HG03457 (cell line): ENCODE measurements around the gene SUPT20H.
"Not testable (repeated sequence)": the region's sequence is repeated elsewhere in the genome, so short reads cannot be mapped to it uniquely, and the experiment has no call there.

Experiments
- ATAC-seq: cut with Tn5 transposase; IDR thresholded peaks from one replicate; pipeline ENCODE4 v1.9.1; 2021; ENCODE audit warnings: moderate number of reproducible peaks; ENCODE audit not compliant: unreplicated experiment

Gene SUPT20H

DNA sequence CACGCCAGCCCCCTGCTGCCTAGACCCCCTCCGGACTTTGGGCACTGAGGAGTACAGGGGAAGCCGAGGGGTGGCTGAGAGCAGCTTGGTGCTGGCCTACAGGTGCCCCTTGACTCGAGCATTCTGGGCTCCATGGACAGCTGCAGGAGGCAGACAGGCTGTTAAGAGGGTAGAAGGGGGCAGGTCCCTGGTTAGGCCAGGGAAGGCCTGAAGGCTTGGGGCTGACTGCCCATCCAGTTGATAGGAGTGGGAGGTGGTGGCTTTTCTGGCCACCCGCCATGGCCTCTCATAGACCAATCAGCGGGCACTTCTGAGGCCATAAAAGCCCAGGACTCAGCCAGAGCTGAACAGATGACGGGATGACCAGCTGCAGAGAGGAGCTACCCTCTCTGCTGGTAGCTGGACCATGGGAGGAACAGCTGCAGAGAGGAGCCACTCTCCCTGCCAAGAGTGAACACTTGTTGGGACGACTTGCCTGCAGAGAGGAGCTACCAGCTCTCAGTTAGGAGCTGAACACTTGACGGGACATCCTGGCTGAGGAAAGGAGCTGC lies 10.7 kb upstream of the SUPT20H start:
- ATAC-seq: no peak

DNA sequence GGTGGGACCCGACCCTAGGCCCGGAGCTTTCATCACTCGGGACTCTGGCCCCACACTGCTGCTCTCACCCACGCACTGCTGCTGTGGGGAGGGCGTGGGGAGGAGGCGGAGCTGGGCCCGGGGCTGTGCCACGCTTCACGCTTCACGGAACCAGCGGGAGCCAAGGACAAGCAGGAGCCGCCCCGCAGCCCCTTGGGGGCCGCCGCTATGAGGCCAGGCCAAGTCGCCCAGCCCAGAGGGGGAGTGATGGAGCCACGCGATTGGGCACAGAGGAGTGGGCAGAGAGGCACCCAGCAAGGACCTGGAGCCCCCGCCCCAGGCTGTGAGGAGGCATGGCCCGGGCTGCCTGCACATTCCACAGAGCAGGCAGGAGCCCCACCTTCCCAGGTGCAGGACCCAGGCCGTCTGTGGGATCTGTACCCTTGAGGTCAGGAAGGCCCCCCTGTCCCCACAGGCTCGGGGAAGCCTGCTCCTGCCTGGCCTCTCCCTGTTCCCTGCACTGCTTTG lies 10.2 kb upstream of the SUPT20H start:
- no peak for ATAC-seq

DNA sequence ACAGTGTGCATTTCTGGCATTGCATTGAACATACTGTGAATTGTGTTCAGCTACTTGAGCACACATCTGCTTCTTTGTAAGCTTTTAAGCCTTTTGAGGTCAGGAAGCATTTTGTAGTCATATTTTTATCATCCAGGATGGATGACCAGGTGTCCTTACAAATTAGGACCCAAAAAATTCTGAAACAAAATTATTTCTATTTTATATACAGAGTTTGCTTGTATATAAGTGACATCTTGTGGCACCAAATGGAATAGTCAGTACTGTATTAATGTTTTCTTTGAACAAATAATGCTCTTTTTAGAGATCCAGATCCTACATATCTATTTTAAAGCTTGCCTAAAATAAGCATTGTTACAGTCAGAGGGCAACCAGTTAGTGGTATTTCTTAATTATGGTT lies 9.5 kb upstream of the SUPT20H start:
- ATAC-seq: no peak

DNA sequence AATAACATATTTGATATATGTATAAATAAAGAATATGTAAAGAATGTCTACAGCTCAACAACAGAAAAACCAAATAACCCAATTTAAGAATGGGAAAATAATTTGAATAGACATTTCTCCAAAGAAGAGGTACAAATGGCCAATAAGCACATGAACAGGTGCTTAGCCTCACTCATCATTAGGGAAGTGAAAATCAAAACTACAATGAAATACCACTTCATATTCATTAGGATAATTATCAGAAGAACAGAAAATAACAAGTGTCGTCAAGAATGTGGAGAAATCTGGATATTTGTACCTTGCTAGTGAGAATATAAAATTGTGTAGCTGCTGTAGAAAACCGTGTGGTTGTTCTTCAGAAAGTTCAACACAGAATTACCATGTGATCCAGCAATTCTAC lies 8.4 kb upstream of the SUPT20H start:
- no peak for ATAC-seq

DNA sequence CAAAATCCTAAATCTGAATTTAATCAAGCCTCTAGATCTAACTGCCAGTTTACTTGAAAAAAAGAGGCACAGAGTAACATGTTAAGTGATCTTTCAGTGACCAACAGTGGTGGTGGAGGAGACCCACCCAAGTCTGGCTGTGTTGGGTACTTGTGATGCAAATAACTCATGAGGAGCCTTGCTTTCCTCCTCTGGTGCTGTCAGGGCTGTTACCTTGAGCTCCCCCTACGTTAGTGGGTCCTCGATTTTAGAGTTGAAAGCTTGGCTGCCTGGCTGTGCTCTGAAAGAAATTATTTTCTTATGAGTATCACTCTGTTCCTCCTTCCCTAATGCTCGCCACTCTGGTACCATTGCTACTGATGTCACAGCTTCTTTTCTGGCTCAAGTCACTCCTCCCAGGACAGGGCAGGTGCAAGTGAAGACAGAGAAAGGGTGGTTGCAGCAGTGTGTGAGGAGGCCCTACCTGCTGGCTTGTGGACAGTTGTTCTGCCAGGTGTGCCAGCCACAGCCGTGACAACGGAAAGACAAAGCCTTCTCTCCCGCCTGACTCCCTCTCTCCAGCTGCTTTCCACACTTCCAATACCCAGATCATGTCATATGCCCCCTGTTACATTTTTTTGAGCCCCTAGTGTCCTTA lies 6.5 kb upstream of the SUPT20H start:
- no peak for ATAC-seq

DNA sequence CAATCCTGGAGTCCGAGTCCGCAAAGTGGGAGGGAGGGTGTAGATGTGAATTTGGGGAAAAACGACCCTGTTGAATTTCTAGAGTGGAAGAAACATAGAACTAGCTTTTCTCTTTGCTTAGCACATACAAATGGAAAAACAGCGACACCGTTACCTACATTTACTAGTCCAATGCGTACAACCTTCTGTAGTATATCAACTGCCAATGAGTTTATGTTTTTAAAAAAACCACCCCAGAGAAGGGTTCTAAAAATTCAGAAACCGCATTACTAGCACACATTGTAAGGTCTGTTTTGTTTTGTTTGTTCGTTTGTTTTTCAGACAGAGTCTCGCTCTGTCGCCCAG lies 332 bp upstream of the SUPT20H start:
- no peak for ATAC-seq

DNA sequence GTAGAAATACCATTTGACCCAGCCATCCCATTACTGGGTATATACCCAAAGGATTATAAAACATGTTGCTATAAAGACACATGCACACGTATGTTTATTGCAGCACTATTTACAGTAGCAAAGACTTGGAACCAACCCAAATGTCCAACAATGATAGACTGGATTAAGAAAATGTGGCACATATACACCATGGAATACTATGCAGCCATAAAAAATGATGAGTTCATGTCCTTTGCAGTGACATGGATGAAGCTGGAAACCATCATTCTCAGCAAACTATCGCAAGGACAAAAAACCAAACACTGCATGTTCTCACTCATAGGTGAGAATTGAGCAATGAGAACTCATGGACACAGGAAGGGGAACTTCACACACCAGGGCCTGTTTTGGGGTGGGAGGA lies 3.3 kb downstream of the SUPT20H start:
- ATAC-seq: not testable (repeated sequence)

DNA sequence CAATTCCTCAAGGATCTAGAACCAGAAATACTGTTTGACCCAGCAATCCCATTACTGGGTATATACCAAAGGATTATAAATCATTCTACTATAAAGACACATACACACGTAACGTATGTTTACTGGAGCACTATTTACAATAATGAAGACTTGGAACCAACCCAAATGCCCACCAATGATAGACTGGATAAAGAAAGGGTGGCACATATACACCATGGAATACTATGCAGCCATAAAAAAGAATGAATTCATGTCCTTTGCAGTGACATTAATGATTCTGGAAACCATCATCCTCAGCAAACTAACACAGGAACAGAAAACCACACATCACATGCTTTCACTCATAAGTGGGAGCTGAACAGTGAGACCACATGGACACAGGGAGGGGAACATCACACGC lies 6.4 kb downstream of the SUPT20H start:
- not testable (repeated sequence) for ATAC-seq

DNA sequence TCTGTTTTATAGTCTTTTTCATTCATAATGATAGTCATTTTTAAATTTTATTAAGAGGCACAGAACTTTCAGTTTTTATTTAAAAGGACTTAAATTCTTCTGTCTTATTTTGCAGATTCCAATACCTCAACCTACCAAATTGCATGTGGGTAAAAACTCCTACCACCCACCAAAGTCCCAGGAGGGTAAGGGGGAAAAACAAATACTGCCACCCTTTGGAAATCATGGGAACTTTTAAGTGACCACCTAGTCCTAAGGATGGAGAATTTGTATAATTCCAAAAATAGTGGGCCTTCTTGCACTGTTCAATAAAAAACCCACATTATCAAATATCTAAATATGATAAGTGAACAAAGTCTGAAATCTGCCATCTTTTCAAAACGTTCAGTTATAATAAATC lies 9.7 kb downstream of the SUPT20H start:
- no peak for ATAC-seq

DNA sequence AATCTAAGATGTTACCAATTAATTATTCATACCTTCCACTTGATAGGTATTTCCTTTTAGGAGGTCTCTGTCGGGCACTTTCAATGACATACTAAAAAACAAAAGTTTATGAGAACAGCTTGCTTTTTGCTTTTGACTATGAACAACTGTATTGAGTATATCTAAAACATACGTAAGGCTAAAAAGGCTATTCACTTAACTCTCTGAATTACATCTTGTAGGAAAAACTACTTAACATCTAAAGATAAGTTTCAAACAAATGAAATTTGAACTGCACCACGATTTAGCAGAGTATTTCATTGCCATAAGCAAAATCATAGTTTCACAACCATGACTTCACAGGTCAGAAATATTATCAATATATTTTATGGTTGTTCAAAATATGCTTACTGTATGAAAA lies 11.6 kb downstream of the SUPT20H start:
- no peak for ATAC-seq

DNA sequence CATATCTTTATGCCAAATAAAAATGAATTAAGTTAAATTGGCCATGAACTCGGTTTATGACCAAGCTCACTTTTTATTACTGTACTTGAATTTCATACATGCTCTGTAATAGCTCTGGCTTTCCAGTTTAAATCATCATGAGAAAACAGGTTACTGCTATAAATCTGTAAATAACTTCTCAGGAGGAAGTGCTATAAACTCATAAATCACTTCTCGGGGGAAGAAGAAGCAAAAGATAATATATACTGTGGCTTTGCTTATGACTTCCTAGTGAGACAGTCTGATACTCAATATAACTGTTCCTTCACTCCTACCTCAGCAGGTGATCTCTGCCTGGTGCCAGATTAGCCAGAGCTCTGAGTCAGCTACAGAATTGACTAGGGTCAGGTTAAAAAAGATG lies 12.5 kb downstream of the SUPT20H start:
- no peak for ATAC-seq

DNA sequence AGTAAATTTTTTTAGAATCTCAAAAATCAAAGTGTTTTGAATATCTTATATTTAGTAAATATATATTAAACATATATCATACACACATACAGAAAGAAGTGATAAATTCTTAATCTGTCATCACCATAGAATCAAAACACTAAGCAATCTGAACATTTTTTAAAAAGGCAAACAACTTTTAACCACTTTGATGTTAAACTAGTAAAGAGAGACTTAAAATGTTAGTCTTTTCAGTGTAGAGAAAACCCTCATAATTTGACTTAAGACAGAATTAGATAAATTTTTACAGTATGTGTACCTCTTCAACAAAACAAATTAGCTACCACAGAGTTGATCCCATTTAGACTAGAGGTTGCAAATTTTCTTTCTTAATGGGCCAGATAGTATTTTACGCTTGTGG lies 13.4 kb downstream of the SUPT20H start:
- ATAC-seq: no peak

DNA sequence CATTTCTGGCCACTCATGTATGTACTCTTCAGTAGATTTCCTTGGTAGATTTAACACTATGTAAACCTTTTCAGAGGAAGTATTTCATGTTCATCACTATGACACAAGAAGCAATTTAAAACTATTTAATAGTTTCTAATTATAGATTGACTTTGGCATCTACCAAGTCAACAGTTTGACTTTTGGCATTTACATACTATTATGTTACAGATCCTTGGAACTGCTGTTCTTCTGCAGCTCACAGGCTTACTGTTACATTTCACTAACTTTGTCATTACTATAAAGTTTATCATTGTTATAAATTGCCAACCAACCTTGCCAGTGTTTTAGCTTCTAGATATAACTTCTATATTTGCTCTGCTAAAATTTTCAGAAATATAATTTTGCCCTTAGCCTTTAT lies 18.7 kb downstream of the SUPT20H start:
- ATAC-seq: no peak

DNA sequence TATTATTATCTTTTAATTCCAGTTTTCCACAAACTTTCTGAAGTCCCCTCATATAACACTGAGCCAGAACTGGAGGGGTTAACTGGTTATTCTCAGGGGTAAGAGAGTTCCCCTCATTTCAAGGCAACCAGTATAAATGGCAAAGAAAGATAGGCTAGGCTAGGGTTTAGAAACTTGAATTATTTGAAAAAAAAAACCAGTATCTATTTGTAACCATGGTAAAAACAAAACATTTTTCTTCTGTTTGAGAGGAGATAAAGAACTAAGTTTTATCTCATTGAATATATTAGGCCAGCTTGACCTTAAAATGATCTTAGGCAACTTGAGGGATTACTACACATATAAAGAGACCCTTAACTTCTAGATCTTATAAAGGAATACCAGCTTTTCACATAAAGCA lies 19.6 kb downstream of the SUPT20H start:
- ATAC-seq: no peak

DNA sequence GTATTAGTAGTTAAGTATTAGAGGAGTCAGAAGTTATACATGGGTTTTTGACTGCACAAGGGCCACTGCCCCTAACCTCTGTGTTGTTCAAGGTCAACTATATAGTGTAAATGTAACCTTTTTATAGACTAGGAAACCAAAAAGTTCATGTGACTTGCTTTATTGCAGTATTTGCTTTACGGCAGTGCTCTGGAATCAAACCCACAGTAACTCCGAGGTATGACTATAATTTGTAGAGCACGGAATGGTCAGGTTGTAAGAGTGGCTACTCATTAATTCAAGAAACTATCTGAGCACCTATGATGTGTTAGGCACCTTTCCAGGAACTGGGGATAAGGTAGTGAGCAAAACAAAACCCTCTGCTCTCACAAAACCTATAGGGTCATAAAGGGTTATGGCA lies 22.2 kb downstream of the SUPT20H start:
- ATAC-seq: no peak

DNA sequence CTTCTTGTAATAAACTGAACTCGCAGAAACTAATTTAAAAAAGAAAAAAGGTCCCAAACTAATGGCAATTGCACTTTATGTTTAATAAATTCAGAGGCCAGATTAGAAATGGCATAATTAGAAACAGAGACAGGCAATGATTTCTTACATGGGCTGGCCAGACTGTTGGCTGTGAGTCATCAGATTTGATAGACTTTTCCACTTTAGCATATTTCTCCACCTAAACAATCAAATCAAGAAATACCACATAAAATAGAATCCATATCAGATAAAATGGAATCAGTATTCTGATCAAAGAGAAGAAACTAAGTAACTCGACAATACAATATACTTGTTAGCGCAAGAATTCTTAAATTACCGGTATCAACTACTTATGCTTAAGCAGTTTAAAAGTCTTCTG lies 29.9 kb downstream of the SUPT20H start:
- ATAC-seq: no peak

DNA sequence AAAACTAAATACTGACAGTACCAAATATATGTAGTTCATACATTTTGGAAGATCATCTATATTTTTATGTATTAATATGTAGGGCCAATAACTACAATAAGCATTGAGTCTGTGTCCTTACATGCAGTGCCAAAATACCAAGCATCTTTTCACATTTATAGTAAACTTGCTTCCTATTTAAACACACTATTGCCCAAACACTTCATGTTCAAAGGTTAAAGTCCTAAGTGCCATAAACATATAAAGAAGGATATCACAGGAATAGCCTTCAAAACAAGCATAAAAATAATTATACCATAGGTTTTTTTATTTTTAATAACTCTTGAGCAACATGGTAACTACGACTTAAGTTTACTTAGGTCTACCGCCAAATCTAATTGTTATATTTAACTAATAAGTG lies 31.8 kb downstream of the SUPT20H start:
- ATAC-seq: no peak

DNA sequence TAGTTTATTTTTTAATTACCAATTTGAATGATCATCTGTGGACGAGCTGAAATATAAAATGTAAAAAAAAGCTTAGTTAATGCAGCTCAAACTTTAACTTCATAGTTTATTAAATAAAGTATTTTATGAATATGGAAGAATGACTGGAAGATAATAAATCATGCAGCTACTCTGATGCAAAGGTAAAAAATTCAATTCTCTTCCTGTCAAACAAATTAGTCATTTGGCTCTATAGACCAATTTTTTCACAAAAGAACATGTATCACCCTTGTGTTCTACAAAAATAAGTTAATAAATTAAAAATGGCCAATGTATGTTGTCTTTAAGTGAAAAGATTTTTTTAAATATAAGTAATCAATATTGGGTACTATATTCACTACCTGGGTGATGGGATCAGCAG lies 32.7 kb downstream of the SUPT20H start:
- no peak for ATAC-seq

DNA sequence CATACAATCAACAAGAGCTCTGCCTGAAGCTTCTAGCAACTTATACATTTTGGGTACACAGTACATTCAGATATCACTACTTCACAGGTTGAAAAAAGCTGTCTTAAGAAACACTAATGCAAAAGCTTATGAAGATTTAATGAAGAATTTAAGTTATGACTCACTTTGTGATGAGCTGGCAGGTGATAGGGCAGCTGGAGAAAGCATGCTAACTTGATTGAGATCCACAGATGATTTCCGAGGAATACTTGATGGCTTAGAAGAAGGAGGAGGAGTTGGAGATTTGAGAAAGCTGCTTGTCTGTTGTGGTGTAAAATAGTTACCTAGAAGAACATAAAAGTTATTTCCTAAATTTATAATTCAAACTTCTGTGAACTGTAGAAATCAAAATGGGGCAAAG lies 35.6 kb downstream of the SUPT20H start:
- ATAC-seq: no peak

DNA sequence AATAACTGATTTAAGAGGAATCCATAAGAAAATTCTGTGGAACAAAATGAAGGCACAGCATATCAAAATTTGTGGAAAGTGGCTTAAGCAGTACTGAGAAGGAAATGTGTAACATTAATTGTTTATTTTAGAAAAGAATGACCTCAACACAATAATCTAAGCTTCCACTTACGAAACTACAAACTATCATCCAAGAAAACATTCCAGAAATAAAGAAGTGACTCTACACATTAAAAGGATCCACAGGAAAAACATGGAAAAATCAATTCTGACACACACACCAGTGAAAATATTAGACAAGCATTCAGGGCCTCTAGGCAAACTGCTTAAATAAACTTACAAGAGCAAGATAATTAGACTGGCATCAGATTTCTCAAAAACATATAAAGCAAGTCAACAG lies 44.9 kb downstream of the SUPT20H start:
- no peak for ATAC-seq

DNA sequence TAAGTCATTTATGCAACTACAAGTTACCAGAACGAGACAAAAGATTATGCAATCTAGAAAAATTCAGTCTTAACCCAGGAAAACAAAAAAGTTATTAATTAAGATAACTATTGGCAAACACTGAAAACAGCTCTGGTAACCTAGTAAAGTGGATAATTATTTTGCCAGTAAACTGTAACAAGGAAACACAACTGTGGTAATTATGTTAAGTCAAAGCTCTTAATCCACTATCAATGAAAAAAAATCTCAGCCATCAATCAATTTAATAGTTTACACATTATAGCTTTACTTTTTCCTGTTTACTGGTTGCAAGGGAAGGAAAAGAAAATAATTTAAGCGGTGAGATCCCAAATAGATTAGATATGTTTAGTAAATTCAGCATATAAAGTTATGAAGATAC lies 47.7 kb downstream of the SUPT20H start:
- no peak for ATAC-seq

DNA sequence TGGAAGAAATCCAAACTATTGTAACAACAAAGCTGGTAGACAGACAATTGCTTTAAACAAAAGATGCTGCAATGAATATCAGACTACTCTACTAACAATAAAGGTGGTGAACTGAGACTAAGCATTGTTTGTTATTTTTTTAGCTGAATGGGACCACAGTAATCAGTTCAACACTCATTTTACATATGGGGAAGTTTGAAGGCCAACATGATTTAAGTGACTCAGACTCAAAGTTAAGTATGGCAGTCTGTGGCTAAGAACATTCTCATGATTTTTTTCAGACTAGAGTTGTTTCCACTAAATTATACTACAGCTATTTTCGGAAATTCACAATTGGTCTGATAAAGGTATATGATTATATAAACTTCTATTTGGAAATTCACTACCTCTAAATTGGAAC lies 48.5 kb downstream of the SUPT20H start:
- no peak for ATAC-seq

DNA sequence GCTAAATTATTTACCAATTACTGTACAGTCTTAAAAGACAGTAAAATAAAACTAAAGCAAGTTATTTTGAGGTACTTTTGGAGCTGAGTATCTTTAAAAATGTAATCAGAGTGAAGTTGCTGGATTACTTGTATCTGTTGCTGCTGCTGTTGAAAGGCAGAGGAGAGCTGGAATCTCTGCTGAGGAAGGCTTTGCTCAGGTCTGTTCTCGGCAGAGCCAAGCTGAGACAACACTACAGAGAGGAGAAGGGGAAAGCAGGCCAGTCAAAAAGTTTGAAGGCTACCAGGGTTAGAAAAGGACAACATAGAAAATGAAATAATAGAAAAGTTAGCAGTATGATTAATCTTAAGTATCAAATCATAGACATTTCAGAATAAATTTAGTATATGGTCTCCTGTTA lies 49.1 kb downstream of the SUPT20H start:
- no peak for ATAC-seq
